Subcutaneous abdominal adipose tissue (tissue), 5 donors: ENCODE data around the gene CRY1.

Source experiments
- H3K27ac ChIP-seq: one replicate; pipeline ENCODE4 v1.7.0; 2013; ENCODE audit warnings: low read depth, mild to moderate bottlenecking, inconsistent platforms, low read length, moderate library complexity
- H3K27me3 ChIP-seq, 5 donors: one replicate each; pipeline ENCODE4 v1.7.0; 2013; ENCODE audit warnings: low read length in 5 of 5, inconsistent platforms in 1 of 5; ENCODE audit not compliant: control insufficient read depth in 5 of 5, insufficient read depth in 4 of 5
- H3K36me3 ChIP-seq, 5 donors: one replicate each; pipeline ENCODE4 v1.7.0; 2013; ENCODE audit warnings: low read length in 5 of 5; ENCODE audit not compliant: control insufficient read depth in 5 of 5, insufficient read depth in 5 of 5
- H3K4me1 ChIP-seq, 5 donors: one replicate each; pipeline ENCODE4 v1.7.0; 2013; ENCODE audit warnings: low read length in 5 of 5, mild to moderate bottlenecking in 3 of 5, moderate library complexity in 1 of 5; ENCODE audit not compliant: control insufficient read depth in 5 of 5, insufficient read depth in 5 of 5
- H3K4me3 ChIP-seq, 5 donors: one replicate each; pipeline ENCODE4 v1.7.0; 2013; ENCODE audit warnings: low read length in 5 of 5, low read depth in 1 of 5
- H3K9ac ChIP-seq, 5 donors: one replicate each; pipeline ENCODE4 v1.7.0; 2013; ENCODE audit warnings: low read length in 5 of 5, mild to moderate bottlenecking in 4 of 5, moderate library complexity in 3 of 5
- H3K9me3 ChIP-seq, 5 donors: one replicate each; pipeline ENCODE4 v1.7.0; 2013; ENCODE audit warnings: low read length in 5 of 5; ENCODE audit not compliant: control insufficient read depth in 5 of 5
- donor health status: healthy.
- donor health status: healthy.
- donor health status: healthy.
- donor health status: healthy.
- donor health status: healthy.

Gene CRY1

GRCh38 chr12:106987846-106988245, 105.5 kb downstream of the CRY1 start:
- Histone ChIP-seq H3K4me1 (peaks cover 2 to 26% (median 18%) of the 10 kb centered on the region in 5 donors), H3K4me3 (peak overlapping the region in 3 of 5 donors; percentile 16 to 80 (median 78)), H3K36me3 (peaks cover 0 to 15% (median 6%) of the 10 kb centered on the region in 5 donors)

GRCh38 chr12:106986625-106987389, 106.5 kb downstream of the CRY1 start, which contains the start of gene MTERF2:
MTERF2 (minus strand) TSS chr12:106987146; CDS start chr12:106978714, 8,432 bp downstream.
- Histone ChIP-seq H3K4me3 (peak within 1 kb of the TSS; percentile 78 to 89 (median 82)), H3K4me1 (peaks cover 2 to 26% (median 20%) of the 10 kb centered on the region in 5 donors), H3K9me3 (no peaks in the 10 kb centered on the region), H3K27ac (peak within 1 kb of the TSS; percentile 97), H3K9ac (peak within 1 kb of the TSS; percentile 91 to 97 (median 94)), H3K27me3 (no peaks in the 10 kb centered on the region), H3K36me3 (peaks cover 0 to 18% (median 4%) of the 10 kb centered on the region in 5 donors)

More at GRCh38 chr12:106987846-106988245, 105.5 kb downstream of the CRY1 start:
- H3K27me3 ChIP-seq, result no peaks in the 10 kb centered on the region
- no peak overlapping the region for H3K27ac ChIP-seq
- no peaks in the 10 kb centered on the region for H3K9me3 ChIP-seq
- H3K9ac ChIP-seq, result no peak overlapping the region

- no peaks in the 10 kb centered on the region for H3K27me3 ChIP-seq
- H3K4me3 ChIP-seq, result peak overlapping the region; percentile 78 to 89 (median 82)
- H3K36me3 ChIP-seq, result peaks cover 0 to 18% (median 4%) of the 10 kb centered on the region in 5 donors
- H3K27ac ChIP-seq, result peak overlapping the region; percentile 97
- peaks cover 2 to 26% (median 22%) of the 10 kb centered on the region in 5 donors for H3K4me1 ChIP-seq
- H3K9ac ChIP-seq, result peak overlapping the region; percentile 91 to 97 (median 94)
- no peaks in the 10 kb centered on the region for H3K9me3 ChIP-seq
These were observed 107.2 kb downstream of the CRY1 start for GRCh38 chr12:106986135-106986534.

- Histone ChIP-seq H3K9me3 (no peaks in the 10 kb centered on the region), H3K9ac (peak overlapping the region in 1 of 5 donors; percentile 94), H3K4me3 (peak overlapping the region in 4 of 5 donors; percentile 2 to 89 (median 50)), H3K36me3 (peaks cover 0 to 18% (median 4%) of the 10 kb centered on the region in 5 donors), H3K27ac (no peak overlapping the region), H3K4me1 (peaks cover 2 to 26% (median 22%) of the 10 kb centered on the region in 5 donors), H3K27me3 (no peaks in the 10 kb centered on the region)
These were observed 107.9 kb downstream of the CRY1 start for GRCh38 chr12:106985479-106985878.

- Histone ChIP-seq H3K27ac (no peak overlapping the region), H3K4me3 (no peak overlapping the region), H3K9me3 (no peaks in the 10 kb centered on the region), H3K9ac (no peak overlapping the region), H3K27me3 (no peaks in the 10 kb centered on the region), H3K4me1 (peaks cover 2 to 26% (median 22%) of the 10 kb centered on the region in 5 donors), H3K36me3 (peaks cover 0 to 18% (median 4%) of the 10 kb centered on the region in 5 donors)
These were observed 108.7 kb downstream of the CRY1 start for GRCh38 chr12:106984588-106985137.

GRCh38 chr12:106982229-106982628, 111.1 kb downstream of the CRY1 start:
- H3K4me3 ChIP-seq, result no peak overlapping the region
- no peak overlapping the region for H3K9ac ChIP-seq
- peaks cover 2 to 31% (median 25%) of the 10 kb centered on the region in 5 donors for H3K4me1 ChIP-seq
- H3K36me3 ChIP-seq, result peaks cover 0 to 18% (median 4%) of the 10 kb centered on the region in 5 donors
- no peak overlapping the region for H3K27ac ChIP-seq
- no peaks in the 10 kb centered on the region for H3K9me3 ChIP-seq
- H3K27me3 ChIP-seq, result no peaks in the 10 kb centered on the region

GRCh38 chr12:106981788-106982187, 111.6 kb downstream of the CRY1 start:
- peaks cover 2 to 31% (median 25%) of the 10 kb centered on the region in 5 donors for H3K4me1 ChIP-seq
- H3K4me3 ChIP-seq, result no peak overlapping the region
- H3K9me3 ChIP-seq, result no peaks in the 10 kb centered on the region
- H3K36me3 ChIP-seq, result peaks cover 0 to 18% (median 4%) of the 10 kb centered on the region in 5 donors
- no peak overlapping the region for H3K9ac ChIP-seq
- H3K27me3 ChIP-seq, result no peaks in the 10 kb centered on the region
- no peak overlapping the region for H3K27ac ChIP-seq

- H3K4me1 ChIP-seq, result peaks cover under 1 to 34% (median 24%) of the 10 kb centered on the region in 5 donors
- no peak overlapping the region for H3K9ac ChIP-seq
- H3K4me3 ChIP-seq, result no peak overlapping the region
- no peaks in the 10 kb centered on the region for H3K9me3 ChIP-seq
- H3K36me3 ChIP-seq, result peaks cover 0 to 18% (median 7%) of the 10 kb centered on the region in 5 donors
- no peaks in the 10 kb centered on the region for H3K27me3 ChIP-seq
- no peak overlapping the region for H3K27ac ChIP-seq
These were observed 112.4 kb downstream of the CRY1 start for GRCh38 chr12:106980944-106981343.

GRCh38 chr12:106978035-106978800, 115.1 kb downstream of the CRY1 start:
- Histone ChIP-seq H3K9me3 (no peaks in the 10 kb centered on the region), H3K27me3 (no peaks in the 10 kb centered on the region), H3K4me1 (peaks cover 0 to 26% (median 18%) of the 10 kb centered on the region in 5 donors), H3K36me3 (peaks cover 0 to 4% (median 0%) of the 10 kb centered on the region in 5 donors), H3K27ac (peak overlapping the region; percentile 38), H3K4me3 (no peak overlapping the region), H3K9ac (no peak overlapping the region)
